ENCODE results near the gene MRM1.
"Not testable (repeated sequence)": the region's sequence is repeated elsewhere in the genome, so short reads cannot be mapped to it uniquely, and the experiment has no call there.

The MRM1 gene

DNA sequence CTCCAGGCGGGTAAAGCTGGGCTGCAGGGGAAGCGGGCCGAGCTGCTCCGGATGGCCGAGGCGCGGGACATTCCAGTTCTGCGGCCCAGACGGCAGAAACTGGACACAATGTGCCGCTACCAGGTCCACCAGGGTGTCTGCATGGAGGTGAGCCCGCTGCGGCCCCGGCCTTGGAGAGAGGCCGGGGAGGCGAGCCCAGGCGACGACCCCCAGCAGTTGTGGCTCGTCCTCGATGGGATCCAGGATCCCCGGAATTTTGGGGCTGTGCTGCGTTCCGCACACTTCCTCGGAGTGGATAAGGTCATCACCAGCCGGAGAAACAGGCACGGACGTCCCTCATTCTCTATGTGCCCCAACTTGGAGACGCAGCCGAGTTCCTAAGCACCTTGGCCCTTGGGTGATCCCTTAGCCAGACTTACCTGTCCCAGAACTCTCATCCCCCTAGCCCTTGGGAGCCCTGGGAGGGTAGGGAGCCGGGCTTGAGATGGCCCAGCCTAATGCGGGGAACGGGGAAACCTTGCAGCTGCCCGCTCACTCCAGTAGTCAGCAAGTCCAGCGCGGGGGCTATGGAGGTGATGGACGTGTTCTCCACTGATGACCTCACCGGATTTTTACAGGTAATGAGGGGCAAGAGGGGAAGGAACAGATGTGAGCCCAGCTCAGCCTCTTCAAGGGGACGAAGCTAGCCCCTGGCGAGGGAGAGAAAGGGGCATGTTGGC lies 806 bp downstream of the MRM1 start:
- peak; percentile 29 for DNase-seq

DNA sequence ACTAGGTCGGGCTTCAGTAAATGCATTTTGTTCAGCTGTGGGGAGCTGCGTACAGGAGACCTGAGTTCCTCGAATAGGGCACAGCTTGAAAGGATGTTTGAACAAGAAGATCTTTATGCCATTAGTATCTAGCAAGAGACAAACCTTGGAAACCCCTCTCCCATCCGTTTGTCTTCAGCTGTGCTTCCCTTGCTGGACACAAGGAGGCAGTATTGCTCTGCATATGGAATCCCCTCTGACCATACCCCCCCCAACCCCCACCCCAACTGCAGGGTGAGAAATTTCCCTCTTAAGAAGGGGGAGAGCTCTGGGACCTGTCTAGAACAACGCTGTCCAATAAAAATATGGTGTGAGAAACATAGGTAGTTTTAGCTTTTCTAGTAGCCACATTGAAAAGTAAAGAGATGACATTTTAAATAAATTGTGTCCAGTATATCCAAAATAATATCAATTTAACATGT lies 1.6 kb downstream of the MRM1 start:
- DNase-seq = peak; percentile 69

DNA sequence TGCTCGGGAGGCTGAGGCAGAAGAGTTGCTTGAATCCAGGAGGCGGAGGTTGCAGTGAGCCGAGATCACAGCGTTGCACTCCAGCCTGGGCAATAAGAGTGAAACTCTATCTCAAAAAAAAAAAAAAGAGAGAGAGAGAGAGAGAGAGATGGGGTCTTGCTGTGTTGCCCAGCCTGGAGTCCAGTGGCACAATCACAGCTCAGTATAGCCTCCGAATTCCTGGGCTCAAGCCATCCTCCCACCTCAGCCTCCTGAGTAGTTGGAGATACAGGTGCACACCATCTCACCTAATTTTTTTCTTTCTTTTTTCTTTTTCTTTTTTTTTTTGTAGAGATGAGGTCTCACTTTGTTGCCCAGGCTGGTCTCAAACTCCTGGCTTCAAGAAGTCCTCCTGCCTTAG lies 3.6 kb downstream of the MRM1 start:
- DNase-seq = not testable (repeated sequence)

DNA sequence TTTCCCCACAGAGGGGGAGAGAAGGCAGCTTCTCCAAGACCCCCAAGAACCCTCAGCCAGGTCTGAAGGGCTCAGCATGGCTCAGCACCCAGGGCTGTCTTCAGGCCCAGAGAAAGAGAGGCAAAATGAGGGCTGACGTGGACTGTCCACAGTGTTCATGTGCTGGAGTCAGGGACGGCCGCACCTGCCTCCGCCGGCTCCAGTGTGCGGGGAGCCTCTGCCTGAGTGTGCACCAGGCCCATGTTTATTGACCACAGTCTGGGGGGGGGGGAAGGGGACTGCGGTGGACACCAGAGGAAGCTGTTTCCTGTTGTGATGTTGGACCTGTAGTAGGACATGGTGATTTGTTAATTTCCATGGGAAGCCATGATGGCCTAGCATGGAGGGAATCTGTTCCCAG lies 6.9 kb downstream of the MRM1 start:
- DNase-seq = no peak

DNA sequence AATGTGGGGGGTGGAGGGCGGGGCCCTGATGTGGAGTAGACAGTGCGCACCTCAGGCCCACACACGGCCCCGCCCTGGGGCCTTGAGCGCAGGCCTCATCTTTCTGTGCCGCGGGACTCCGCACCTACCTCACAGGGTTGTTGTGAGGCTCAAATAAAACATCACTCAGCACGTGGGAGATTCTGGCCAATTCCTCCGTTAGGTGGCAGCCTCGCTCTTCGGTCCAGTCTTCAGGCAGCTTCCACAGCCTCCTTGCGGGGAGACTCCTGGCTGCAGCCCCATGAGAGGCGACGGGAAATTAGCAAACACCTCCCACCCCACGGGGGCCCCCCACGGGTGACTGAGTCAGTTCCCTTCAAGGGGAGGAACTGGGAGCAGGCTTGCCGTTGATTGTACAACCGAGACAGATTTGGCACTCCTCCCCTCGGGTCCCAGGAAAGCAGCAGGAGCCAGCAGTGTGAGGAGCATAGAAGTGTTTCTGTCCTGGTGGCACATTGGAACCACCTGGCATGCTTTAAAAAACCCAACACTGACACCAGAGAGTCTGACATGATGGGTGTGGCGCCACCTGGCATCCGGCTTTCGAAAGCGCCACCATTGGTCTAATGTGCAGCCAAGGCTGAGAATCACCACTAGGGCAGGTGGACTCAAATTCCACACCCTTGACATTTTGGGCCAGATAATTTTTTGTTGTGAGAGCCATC lies 7.6 kb downstream of the MRM1 start:
- DNase-seq = peak; percentile 60

DNA sequence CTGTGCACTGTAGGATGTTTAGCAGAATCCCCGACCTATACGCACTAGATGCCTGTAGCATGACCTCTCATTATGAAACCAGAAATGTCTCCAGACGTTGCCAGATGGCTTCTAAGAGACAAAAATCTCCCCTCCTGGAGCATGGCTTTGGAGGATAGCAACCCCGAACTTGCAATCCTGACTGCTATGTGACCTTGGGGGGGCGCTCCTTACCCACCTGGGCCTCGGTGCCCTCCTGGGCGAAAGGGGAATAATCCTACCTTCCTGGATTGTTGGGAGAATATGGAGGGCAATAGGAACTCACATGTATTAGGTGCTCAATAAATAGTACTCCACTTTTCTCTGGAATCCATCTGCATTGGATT lies 8.1 kb downstream of the MRM1 start:
- DNase-seq = no peak

DNA sequence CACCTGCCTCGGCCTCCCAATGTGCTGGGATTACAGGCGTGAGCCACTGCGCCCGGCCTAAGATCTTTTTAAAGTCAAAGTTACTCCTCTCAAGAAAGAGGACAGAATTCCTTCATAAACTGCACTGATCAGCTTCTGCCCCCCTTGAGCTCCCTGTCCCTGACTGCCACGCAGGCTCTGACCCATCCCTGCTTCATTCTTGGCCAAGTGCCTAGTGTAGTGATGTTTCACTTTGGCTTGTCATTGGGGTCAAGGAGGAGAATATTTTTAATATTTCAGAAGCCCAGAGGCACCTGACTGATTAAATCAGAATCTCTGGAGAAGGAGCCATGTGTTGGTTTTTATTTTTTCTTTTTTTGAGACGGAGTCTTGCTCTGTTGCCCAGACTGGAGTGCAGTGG lies 9.1 kb downstream of the MRM1 start:
- DNase-seq = peak; percentile 69

DNA sequence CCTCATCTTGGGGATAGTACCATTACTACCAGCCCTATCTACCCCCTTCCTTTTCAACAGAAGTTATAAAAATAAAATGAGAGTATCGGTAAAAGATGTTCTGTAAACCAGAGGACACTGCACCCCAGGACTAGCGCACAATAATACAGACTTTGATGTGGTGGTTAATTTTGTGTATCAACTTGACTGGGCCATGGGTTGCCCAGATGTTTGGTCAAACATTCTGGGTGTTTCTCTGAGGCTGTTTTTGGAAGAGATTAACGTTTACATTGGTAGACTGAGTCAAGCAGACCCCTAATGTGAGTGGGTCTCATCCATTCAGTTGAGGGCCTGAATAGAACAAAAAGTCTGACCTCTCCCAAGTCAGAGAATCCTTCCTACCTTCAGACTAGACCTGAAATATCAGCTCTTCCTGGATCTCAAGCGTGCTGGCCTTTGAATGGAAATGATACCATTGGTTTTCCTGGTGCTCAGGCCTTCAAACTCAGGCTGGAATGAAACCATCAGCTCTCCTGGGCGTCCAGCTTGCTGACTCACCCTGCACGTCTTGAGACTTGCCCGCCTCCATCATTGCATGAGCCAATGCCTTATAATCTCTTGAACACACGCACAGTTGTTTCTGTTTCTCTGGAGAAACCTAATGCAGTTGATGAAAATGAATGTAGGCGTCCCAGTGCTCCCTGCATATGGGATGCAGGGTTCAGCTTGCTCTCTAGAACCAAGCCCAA lies 10.1 kb downstream of the MRM1 start:
- DNase-seq = peak; percentile 72

DNA sequence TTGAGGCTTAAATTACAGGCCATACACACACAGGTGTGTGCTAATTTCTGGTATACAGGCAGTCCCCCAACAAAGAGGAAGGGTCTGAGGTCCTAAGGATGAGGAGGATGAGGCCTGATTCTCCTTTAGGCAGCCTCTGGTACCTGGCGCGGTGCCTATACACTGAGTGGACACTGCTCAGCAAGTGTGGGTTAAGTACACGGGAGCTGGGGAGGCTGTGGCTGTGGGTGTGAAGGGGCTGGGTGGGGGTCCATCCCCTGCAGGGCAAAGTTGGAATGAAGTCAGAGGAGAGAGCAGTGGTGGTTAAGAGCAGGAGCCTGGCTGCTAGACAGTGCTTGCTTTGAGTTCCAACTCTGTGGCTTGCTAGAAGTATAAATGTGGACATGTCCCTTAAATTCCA lies 10.9 kb downstream of the MRM1 start:
- no peak for DNase-seq

DNA sequence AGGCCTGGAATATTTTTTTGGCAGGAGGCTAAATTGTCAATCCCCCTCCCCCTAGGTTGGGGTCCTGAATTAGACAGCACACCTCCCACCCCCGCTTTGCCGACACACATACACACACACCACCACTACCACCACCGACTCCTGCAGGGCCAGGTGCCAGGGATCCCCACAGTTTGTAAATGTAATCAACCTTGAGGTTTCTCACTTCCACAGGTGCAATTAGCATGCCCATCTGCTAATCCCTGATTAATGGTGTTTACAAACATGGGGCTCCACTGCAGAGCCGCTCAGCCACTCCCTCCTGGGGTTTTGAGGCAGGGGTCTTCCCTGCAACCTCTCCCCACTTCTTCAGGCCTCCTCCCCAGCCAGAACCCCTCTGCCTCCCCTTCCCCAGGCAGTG lies 11.8 kb downstream of the MRM1 start:
- no peak for DNase-seq

DNA sequence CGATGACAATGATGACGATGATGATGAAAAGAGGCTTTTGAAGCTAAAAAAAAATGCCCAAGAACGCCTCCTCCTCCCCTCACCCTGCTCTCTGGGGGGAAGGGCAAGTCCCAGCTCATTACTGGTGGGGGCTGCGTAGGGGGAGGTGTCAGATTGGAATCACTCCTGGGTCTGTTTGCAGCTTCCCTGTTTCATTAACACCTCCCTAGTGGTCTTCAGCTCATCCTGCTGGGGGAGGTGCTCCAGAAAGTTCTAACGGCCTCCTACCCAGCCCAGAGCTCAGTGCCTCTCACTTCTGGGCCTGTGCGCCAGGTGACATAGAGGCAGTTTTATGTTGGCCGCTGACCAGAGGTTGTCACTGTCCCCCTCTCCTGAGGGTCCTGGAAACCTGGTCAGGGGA lies 12.7 kb downstream of the MRM1 start:
- DNase-seq = no peak

DNA sequence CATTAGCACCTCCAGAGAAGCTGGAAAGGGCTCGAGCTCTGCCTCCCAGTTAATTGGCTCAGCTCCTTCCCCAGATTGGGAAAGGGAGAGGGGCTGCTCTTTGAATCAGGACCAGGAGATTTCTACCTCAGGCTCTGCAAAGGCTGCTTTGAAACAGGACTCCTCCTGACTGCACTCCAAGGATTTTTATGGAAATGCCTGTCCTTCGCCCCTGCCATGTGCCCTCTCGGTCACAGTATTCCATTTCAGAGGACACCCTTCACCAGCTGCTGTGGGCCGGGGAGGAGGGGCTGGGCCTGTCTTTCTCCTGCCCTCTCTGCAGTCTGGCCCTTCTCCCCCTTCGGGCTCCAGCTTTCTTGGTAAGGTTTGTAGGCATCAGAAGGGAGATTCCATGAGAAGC lies 13.6 kb downstream of the MRM1 start:
- DNase-seq = no peak

DNA sequence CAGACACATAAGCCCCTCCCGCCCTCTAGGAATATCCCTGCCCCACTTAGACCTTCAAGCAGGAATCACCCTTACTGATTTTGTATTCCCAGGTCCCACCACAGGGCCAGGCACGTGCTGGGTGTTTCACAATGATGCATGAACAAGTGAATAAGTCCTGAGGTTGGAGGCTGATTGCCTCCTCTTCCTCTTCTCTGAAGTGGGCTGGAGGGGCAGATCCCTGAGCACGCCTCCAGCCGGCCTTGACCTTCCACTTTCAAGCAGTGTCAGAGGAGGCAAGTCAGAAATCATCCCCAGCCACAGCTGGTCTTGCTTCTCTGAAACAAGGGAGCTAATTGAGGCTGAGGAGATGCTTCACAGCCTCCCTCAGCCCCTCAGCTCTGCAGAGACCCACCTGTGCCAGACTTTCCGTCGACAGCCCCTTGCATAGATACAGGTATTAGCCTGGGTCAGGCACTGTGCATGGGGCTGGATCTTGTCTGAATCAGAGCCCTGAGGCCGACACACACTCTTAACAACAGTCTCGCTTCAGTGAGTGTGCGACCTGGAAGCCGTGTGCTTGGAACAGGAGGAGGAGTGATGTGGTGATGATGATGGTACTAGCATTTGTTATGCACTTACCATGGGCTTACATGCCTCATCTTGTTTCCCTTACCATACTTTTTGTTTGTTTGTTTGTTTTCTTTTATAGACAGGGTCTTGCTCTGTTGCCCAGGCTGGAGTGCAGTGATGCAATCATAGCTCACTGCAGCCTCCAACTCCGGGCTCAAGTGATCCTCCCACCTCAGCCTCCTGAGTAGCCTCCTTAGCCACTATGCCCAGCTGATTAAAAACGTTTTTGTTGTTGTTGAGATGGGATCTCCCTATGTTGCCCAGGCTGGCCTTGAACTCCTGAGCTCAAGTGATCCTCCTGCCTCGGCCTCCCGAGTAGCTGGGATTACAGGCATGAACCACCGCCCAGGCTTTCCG lies 15.0 kb downstream of the MRM1 start:
- DNase-seq = no peak

DNA sequence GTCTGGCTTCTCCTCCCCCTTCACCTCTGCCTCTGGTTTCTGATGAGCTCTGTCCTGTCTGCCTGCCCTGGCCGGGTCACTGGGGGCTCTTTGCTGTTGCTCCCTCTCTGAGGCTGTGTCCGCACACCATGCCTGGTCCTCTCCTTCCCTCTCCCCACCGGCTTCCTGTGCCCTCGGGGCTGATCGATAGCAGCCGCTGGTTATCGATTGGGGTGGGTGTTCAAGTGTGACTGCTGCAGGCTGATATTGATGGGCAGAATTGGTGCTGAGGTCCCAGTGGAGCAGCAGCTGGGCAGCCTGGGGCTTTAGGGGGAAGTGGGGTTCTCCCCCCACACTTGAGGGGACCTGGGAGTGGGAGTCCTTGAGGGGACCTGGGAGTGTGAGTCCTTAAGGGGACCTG lies 16.4 kb downstream of the MRM1 start:
- DNase-seq = no peak

DNA sequence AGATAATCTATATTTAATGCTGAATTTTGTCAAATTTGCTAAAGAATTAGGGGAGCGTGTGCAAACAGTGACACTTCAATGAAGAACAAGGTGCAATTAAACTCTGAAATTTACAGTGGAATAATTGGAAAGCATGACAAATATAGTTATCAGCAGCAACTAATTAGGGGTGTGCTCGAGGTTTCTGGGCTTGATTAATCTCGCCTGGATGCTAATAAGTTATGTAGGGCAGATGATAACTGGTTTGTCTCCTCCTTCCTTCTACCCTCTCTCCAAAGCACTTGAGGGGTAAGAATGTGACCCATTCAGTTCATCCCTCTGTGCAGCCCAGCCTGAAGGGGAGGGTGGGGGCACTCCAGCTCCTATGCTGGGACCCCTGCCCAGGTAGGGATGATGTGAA lies 21.9 kb downstream of the MRM1 start:
- DNase-seq = no peak

DNA sequence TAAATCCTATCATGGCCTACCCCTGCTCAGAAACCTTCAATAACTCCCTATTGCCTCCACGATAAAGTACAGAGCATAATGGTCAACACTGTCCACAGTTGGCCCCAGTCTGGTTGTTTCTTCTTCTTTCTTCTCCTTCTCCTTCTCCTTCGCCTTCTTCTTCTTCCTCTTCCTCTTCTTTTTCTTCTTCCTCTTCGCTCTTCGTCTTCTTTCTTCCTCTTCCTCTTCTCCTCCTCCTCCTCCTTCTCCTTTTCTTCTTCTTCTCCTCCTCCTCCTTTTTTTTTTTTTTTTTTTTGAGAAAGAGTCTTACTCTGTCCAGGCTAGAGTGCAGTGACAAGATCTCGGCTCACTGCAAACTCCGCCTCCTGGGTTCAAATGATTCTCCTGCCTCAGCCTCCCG lies 23.8 kb downstream of the MRM1 start:
- DNase-seq = no peak

DNA sequence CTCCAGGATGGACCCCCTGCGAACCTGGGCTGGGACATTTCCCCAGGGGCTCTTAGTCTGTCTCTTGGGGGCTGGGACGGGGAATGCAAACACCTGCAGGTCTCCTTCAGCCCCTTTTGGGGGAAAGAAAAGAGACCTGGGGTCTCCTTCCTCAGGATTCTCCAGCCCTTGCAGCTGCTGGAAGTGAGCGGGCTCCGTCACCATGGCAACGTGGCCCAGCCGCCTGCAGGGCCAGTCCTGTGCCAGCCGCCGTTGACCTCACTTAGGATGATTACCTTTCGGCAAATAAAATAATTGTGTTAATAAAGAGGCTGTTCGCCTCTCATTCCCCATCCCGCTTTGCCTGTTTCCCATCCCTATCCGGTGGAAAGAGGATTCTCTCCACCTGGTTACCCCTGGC lies 25.7 kb downstream of the MRM1 start:
- DNase-seq = no peak

DNA sequence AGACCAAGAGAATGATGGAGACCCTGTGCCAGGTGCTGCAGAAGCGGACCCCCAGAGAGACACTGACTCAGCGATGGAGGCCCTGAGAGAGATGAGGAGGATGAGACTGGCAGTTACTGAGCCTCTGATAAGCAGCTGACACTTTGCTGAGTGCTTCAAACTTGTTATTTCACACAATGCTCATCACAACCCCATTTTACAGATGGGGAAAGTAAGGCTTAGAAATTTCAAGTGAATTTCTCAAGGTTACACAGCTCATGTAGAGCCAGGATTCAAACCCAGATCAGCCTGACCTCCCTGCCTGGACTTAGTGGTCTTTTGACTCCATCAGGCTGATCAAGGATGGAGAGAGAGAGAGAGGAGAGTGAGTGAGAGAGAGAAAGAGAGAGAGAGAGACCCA lies 27.2 kb downstream of the MRM1 start:
- no peak for DNase-seq

DNA sequence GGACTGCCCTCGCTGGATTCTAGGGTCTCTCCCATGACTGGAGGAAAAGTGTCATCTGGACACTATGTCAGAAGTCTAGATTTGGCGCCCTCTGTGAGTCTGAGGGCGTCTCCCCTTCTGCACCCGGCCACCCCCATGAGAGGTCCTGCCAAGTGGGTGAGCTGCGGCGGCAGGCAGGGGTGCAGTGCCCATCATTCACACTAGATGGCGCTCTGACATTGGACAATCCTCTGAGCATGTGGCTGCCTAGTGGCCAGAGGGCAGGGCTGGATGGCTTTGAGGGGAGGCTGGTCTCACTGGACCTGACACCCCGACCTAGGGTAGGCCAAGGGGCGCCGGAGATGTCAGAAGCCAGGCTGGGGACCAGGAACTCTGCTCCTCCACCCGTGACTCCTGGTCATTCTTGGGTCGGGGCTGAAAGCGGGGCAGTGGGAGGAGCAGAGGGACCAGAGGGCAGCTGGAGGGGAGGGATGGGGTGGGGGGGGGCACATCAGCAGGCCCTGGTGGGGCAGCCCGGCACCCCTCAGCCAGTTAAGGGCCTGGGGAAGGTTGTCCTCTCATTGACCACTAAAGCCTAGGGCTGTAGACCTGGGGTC lies 28.0 kb downstream of the MRM1 start:
- peak; percentile 67 for DNase-seq

DNA sequence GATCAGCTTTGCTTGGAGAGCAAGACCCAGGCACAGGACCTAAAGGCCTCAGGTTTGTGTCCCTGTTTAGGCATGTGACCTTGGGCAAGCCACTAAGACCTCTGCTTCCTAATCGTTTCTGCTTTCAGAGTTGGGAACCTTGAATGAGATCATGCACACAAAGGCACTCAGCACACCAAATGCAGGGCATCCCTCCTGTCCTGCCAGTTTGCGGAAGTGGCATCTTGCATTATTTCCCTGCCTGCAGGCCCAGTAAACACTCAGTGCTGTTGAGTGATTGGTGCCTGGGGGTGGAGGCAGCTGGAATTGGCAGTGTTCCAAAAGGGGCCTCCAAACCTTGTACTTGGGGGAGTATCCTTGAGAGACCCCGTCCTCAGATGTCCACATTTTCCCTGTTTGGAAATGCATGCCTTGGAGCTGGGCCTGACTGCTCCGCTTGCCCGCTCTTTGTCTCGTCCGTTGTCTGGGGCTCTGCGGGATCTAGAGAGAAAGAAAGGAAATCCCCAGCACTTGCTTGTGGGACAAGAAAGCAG lies 28.7 kb downstream of the MRM1 start:
- DNase-seq = no peak

DNA sequence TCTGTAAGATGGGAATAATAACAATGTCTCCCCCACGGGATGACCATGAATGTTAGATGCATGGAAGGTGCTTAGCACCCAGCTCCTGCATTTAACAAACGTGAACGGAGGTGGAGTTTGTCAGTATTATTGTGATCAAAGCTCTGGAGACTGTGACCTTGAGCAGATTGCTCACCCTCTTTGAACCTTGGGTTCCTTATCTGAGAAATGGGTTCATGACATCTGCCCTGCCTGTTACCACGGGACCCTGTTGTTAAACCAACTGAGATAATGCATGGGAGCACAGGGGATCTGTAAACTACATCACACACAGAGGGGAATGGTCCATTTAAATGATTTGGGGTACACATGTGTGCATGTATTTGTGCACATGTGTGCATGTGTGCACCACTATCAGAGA lies 29.6 kb downstream of the MRM1 start:
- no peak for DNase-seq

Data from EL (cell line).